OCI-LY1 (cell line): ENCODE measurements around the gene SPATA16.

ENCODE experiments used
- H2AFZ ChIP-seq: fragments of 200-600 bp; sonication (generic), shearing (Covaris generic); 2 replicates; pipeline ENCODE4 v1.6.0; 2014; ENCODE audit warnings: antibody characterized with exemption, mild to moderate bottlenecking, low read length
- H3F3A ChIP-seq: fragments of 200-600 bp; sonication (generic), shearing (Covaris generic); 2 replicates; pipeline ENCODE4 v1.6.0; 2014; ENCODE audit warnings: mild to moderate bottlenecking, antibody characterized with exemption, low read length, moderate library complexity; ENCODE audit not compliant: insufficient read depth
- H3K27ac ChIP-seq: fragments of 200-600 bp; sonication (generic); 2 replicates; pipeline ENCODE4 v1.5.1; 2014; ENCODE audit warnings: low read length, mixed run types, mild to moderate bottlenecking, low read depth; ENCODE audit not compliant: poor library complexity, severe bottlenecking
- H3K27me3 ChIP-seq: fragments of 200-600 bp; sonication (generic); 2 replicates; pipeline ENCODE4 v1.6.0; 2014; ENCODE audit warnings: antibody characterized with exemption, mild to moderate bottlenecking, low read length, moderate library complexity; ENCODE audit not compliant: insufficient read depth
- H3K36me3 ChIP-seq: fragments of 200-600 bp; sonication (generic); 2 replicates; pipeline ENCODE4 v1.6.1; 2014; ENCODE audit warnings: mild to moderate bottlenecking, antibody characterized with exemption, low read length, moderate library complexity, mixed read lengths; ENCODE audit not compliant: insufficient read depth
- H3K4me1 ChIP-seq: fragments of 200-600 bp; sonication (generic); 2 replicates; pipeline ENCODE4 v1.5.1; 2014; ENCODE audit warnings: mild to moderate bottlenecking, low read length, moderate library complexity; ENCODE audit not compliant: insufficient read depth, severe bottlenecking
- H3K4me2 ChIP-seq: fragments of 200-600 bp; sonication (generic), shearing (Covaris generic); 2 replicates; pipeline ENCODE4 v1.6.1; 2014; ENCODE audit warnings: low read length
- H3K4me3 ChIP-seq: fragments of 200-600 bp; sonication (generic); 2 replicates; pipeline ENCODE4 v1.5.1; 2014; ENCODE audit warnings: low read length, low read depth, mild to moderate bottlenecking, mixed read lengths; ENCODE audit not compliant: poor library complexity, severe bottlenecking
- H3K79me2 ChIP-seq: fragments of 200-600 bp; shearing (Covaris generic); 2 replicates; pipeline ENCODE4 v1.6.1; 2016; ENCODE audit warnings: mixed run types, low read length, mixed read lengths; ENCODE audit not compliant: insufficient read depth
- H3K9ac ChIP-seq: fragments of 200-600 bp; sonication (generic), shearing (Covaris generic); 2 replicates; pipeline ENCODE4 v1.6.1; 2014; ENCODE audit warnings: mild to moderate bottlenecking, low read length, mixed read lengths
- H3K9me2 ChIP-seq: fragments of 200-600 bp; sonication (generic), shearing (Covaris generic); 2 replicates; pipeline ENCODE4 v1.6.1; 2014; ENCODE audit warnings: low read depth, mild to moderate bottlenecking, low read length, mixed read lengths
- H3K9me3 ChIP-seq: fragments of 200-600 bp; shearing (Covaris generic); 2 replicates; pipeline ENCODE4 v1.6.1; 2014; ENCODE audit warnings: low read length, mixed read lengths
- H4K20me1 ChIP-seq: fragments of 200-600 bp; sonication (generic), shearing (Covaris generic); 2 replicates; pipeline ENCODE4 v1.6.0; 2016; ENCODE audit warnings: mild to moderate bottlenecking, low read length; ENCODE audit not compliant: insufficient read depth
- EZH2 ChIP-seq: fragments of 200-600 bp; sonication (generic), shearing (Covaris generic); IDR thresholded peaks from 2 replicates; pipeline ENCODE4 v1.8.0; 2017; ENCODE audit warnings: borderline replicate concordance, mixed run types, mild to moderate bottlenecking, antibody characterized with exemption, low read length, moderate library complexity, mixed read lengths
- TF ChIP-seq, protein P1 (sequence below): fragments of 200-600 bp; sonication (generic), shearing (Covaris generic); IDR thresholded peaks from 2 replicates; pipeline ENCODE4 v1.5.1; 2017; ENCODE audit warnings: mild to moderate bottlenecking, antibody characterized with exemption, low read length, moderate library complexity, mixed read lengths

SPATA16 gene

DNA sequence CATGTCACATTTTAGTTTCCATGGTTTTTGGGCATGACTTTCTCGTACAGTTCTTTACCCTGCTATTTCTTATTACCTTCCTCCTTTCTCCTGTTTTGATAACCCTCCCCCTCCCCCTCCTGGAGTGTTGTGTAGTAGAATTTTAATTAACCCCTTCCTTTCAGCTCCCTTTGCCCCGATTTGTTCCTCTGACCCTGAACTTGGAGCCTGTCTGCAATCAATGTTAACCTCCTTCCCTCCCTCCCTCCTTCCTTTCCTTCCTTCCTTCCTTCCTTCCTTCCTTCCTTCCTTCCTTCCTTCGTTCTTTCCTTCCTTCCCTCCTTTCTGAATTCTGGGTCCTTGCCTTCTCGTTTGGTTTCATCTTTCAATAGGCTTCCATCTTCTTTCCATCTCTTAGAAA lies 300.1 kb downstream of the SPATA16 start:
- no peaks in the 10 kb centered on the region for H3K9me2 ChIP-seq
- TF ChIP-seq EZH2 = no peak
- TF ChIP-seq, protein P1, sequence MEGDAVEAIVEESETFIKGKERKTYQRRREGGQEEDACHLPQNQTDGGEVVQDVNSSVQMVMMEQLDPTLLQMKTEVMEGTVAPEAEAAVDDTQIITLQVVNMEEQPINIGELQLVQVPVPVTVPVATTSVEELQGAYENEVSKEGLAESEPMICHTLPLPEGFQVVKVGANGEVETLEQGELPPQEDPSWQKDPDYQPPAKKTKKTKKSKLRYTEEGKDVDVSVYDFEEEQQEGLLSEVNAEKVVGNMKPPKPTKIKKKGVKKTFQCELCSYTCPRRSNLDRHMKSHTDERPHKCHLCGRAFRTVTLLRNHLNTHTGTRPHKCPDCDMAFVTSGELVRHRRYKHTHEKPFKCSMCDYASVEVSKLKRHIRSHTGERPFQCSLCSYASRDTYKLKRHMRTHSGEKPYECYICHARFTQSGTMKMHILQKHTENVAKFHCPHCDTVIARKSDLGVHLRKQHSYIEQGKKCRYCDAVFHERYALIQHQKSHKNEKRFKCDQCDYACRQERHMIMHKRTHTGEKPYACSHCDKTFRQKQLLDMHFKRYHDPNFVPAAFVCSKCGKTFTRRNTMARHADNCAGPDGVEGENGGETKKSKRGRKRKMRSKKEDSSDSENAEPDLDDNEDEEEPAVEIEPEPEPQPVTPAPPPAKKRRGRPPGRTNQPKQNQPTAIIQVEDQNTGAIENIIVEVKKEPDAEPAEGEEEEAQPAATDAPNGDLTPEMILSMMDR = no peak
- no peak overlapping the region for H3K4me3 ChIP-seq
- no peaks in the 10 kb centered on the region for H3K27me3 ChIP-seq
- H3F3A ChIP-seq = no peaks in the 10 kb centered on the region
- no peak overlapping the region for H3K9ac ChIP-seq
- no peak overlapping the region for H2AFZ ChIP-seq
- no peak overlapping the region for H3K27ac ChIP-seq
- no peaks in the 10 kb centered on the region for H3K9me3 ChIP-seq
- no peaks in the 10 kb centered on the region for H3K4me1 ChIP-seq
- no peaks in the 10 kb centered on the region for H4K20me1 ChIP-seq
- no peaks in the 10 kb centered on the region for H3K36me3 ChIP-seq
- H3K4me2 ChIP-seq = no peak overlapping the region
- no peaks in the 10 kb centered on the region for H3K79me2 ChIP-seq

DNA sequence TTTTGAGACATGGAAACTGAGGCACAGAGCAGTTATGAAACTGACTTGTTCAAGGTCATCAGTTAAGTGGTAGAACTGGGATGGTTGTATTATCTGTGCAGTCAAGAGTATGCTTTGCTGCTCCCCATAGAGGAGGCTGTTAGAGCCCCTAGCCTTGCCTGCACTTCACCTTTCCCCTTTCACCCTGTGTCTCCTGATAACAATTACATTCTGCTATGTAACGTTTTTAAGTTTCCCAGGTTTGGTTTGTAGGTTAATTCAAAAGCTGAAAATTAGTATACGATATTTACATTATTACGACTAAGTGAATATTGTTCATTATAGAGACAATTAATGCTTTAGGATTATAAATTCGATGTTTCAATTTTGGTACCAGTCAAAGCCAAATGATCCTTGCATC lies 300.6 kb downstream of the SPATA16 start:
- no peak overlapping the region for H3K4me2 ChIP-seq
- no peaks in the 10 kb centered on the region for H3K9me3 ChIP-seq
- no peaks in the 10 kb centered on the region for H3K36me3 ChIP-seq
- H3K9ac ChIP-seq = no peak overlapping the region
- TF ChIP-seq, protein P1 = no peak
- TF ChIP-seq EZH2 = no peak
- H2AFZ ChIP-seq = no peak overlapping the region
- no peaks in the 10 kb centered on the region for H4K20me1 ChIP-seq
- H3K27ac ChIP-seq = no peak overlapping the region
- H3K9me2 ChIP-seq = no peaks in the 10 kb centered on the region
- H3K79me2 ChIP-seq = no peaks in the 10 kb centered on the region
- H3K4me1 ChIP-seq = no peaks in the 10 kb centered on the region
- no peaks in the 10 kb centered on the region for H3F3A ChIP-seq
- no peaks in the 10 kb centered on the region for H3K27me3 ChIP-seq
- H3K4me3 ChIP-seq = no peak overlapping the region

DNA sequence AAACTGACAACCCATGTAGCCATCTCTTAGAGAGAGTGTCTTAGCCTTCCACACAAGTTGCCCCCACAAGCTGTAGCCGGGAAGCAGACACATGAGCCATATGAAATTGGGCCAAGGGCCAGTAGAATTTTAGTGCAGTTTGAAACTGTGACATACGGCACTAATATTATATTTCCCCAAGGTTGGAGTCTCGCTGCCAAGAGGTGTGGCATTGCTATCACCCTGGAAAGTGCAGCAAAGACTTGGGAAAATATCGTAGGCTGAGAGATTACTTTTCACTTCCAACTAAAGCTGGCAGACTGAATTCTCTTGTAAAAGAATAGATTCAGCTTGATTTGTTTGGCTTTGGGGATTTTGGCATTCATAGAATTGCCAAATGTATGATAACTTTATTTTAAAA lies 301.4 kb downstream of the SPATA16 start:
- H3F3A ChIP-seq = no peaks in the 10 kb centered on the region
- H3K4me1 ChIP-seq = no peaks in the 10 kb centered on the region
- H3K9me2 ChIP-seq = no peaks in the 10 kb centered on the region
- TF ChIP-seq, protein P1 = no peak
- TF ChIP-seq EZH2 = no peak
- no peak overlapping the region for H3K27ac ChIP-seq
- no peak overlapping the region for H3K9ac ChIP-seq
- H3K9me3 ChIP-seq = no peaks in the 10 kb centered on the region
- H3K27me3 ChIP-seq = no peaks in the 10 kb centered on the region
- no peaks in the 10 kb centered on the region for H3K79me2 ChIP-seq
- H3K36me3 ChIP-seq = no peaks in the 10 kb centered on the region
- no peak overlapping the region for H2AFZ ChIP-seq
- H4K20me1 ChIP-seq = no peaks in the 10 kb centered on the region
- no peak overlapping the region for H3K4me2 ChIP-seq
- H3K4me3 ChIP-seq = no peak overlapping the region
